ENCODE measurements around the gene NR2F1-AS1. TPM values are rescaled to one million over a fixed set of nuclear protein-coding genes. Genes with fewer than 3 reads are reported as not detected.

The NR2F1-AS1 gene
- total and polyA plus RNA-seq, 4 experiments from 2014 or later: not detected

GRCh38 chr5:93381057-93381456, 200.0 kb downstream of the NR2F1-AS1 start:
- no peaks in the 10 kb centered on the region for H3K36me3 ChIP-seq (ENCODE audit: insufficient read depth, low read length)
- H3K4me1 Mint-ChIP-seq: no peaks in the 10 kb centered on the region
- H3K27me3 ChIP-seq (ENCODE audit: insufficient read depth, low read length): no peaks in the 10 kb centered on the region
- CTCF ChIA-PET (ENCODE audit: partially characterized antibody): no interaction called here
- no peak overlapping the region for H3K27ac ChIP-seq (ENCODE audit: low read depth, low read length)
- peaks cover 0 to 3% (median 0%) of the 10 kb centered on the region in 8 donors for H3K9me3 Mint-ChIP-seq
- POLR2A ChIA-PET (ENCODE audit: partially characterized antibody): no interaction called here
- DNase-seq: no peak
- no peaks in the 10 kb centered on the region for H3K4me1 ChIP-seq (ENCODE audit: insufficient read depth, low read length)
- no peaks in the 10 kb centered on the region for H3K9me3 ChIP-seq (ENCODE audit: control insufficient read depth in 1 of 2, low read length in 2 of 2)
- H3K4me3 ChIP-seq (ENCODE audit: low read length in 2 of 2): no peak overlapping the region
- H3K27me3 Mint-ChIP-seq: no peaks in the 10 kb centered on the region
- no peak overlapping the region for H3K4me3 Mint-ChIP-seq
- intact Hi-C loops (cut with micrococcal nuclease): no loop called here
- H3K36me3 Mint-ChIP-seq: no peaks in the 10 kb centered on the region
- no peak overlapping the region for H3K27ac Mint-ChIP-seq

GRCh38 chr5:93378073-93378472, 202.9 kb downstream of the NR2F1-AS1 start:
- Histone ChIP-seq H3K9me3 (ENCODE audit: control insufficient read depth in 1 of 2, low read length in 2 of 2) (no peaks in the 10 kb centered on the region), H3K36me3 (ENCODE audit: insufficient read depth, low read length) (no peaks in the 10 kb centered on the region), H3K27ac (ENCODE audit: low read depth, low read length) (no peak overlapping the region), H3K4me1 (ENCODE audit: insufficient read depth, low read length) (no peaks in the 10 kb centered on the region), H3K27me3 (ENCODE audit: insufficient read depth, low read length) (no peaks in the 10 kb centered on the region), H3K4me3 (ENCODE audit: low read length in 2 of 2) (no peak overlapping the region)
- intact Hi-C loops (cut with micrococcal nuclease): no loop called here
- Mint-ChIP-seq H3K4me3 (no peak overlapping the region), H3K36me3 (no peaks in the 10 kb centered on the region), H3K9me3 (peaks cover 0 to 8% (median 2%) of the 10 kb centered on the region in 8 donors), H3K27ac (no peak overlapping the region), H3K4me1 (no peaks in the 10 kb centered on the region), H3K27me3 (no peaks in the 10 kb centered on the region)
- ChIA-PET POLR2A (ENCODE audit: partially characterized antibody) (no interaction called here), CTCF (ENCODE audit: partially characterized antibody) (no interaction called here)
- no peak for DNase-seq

- Histone ChIP-seq H3K9me3 (ENCODE audit: control insufficient read depth in 1 of 2, low read length in 2 of 2) (no peaks in the 10 kb centered on the region), H3K27ac (ENCODE audit: low read depth, low read length) (no peak overlapping the region), H3K27me3 (ENCODE audit: insufficient read depth, low read length) (no peaks in the 10 kb centered on the region), H3K4me3 (ENCODE audit: low read length in 2 of 2) (no peak overlapping the region), H3K36me3 (ENCODE audit: insufficient read depth, low read length) (no peaks in the 10 kb centered on the region), H3K4me1 (ENCODE audit: insufficient read depth, low read length) (no peaks in the 10 kb centered on the region)
- CTCF ChIA-PET (ENCODE audit: partially characterized antibody): no interaction called here
- H3K27ac Mint-ChIP-seq: no peak overlapping the region
- intact Hi-C loops (cut with micrococcal nuclease): no loop called here
- H3K36me3 Mint-ChIP-seq: no peaks in the 10 kb centered on the region
- no peaks in the 10 kb centered on the region for H3K4me1 Mint-ChIP-seq
- POLR2A ChIA-PET (ENCODE audit: partially characterized antibody): no interaction called here
- H3K27me3 Mint-ChIP-seq: peaks cover 0 to 1% of the 10 kb centered on the region in 2 donors
- peaks cover 0 to 15% (median 10%) of the 10 kb centered on the region in 8 donors for H3K9me3 Mint-ChIP-seq
- DNase-seq: no peak
- H3K4me3 Mint-ChIP-seq: no peak overlapping the region
Measured at GRCh38 chr5:93371893-93372292, 209.1 kb downstream of the NR2F1-AS1 start.

GRCh38 chr5:93364378-93364777, 216.6 kb downstream of the NR2F1-AS1 start:
- Histone ChIP-seq H3K4me1 (ENCODE audit: insufficient read depth, low read length) (no peaks in the 10 kb centered on the region), H3K27me3 (ENCODE audit: insufficient read depth, low read length) (no peaks in the 10 kb centered on the region), H3K4me3 (ENCODE audit: low read length in 2 of 2) (no peak overlapping the region), H3K27ac (ENCODE audit: low read depth, low read length) (no peak overlapping the region), H3K9me3 (ENCODE audit: control insufficient read depth in 1 of 2, low read length in 2 of 2) (no peaks in the 10 kb centered on the region), H3K36me3 (ENCODE audit: insufficient read depth, low read length) (no peaks in the 10 kb centered on the region)
- intact Hi-C loops (cut with micrococcal nuclease): no loop called here
- Mint-ChIP-seq H3K4me1 (no peaks in the 10 kb centered on the region), H3K27me3 (peaks cover 0 to 1% of the 10 kb centered on the region in 2 donors), H3K36me3 (no peaks in the 10 kb centered on the region), H3K9me3 (peaks cover 0 to 5% (median 1%) of the 10 kb centered on the region in 8 donors), H3K4me3 (no peak overlapping the region), H3K27ac (no peak overlapping the region)
- no peak for DNase-seq
- POLR2A ChIA-PET (ENCODE audit: partially characterized antibody): no interaction called here
- CTCF ChIA-PET (ENCODE audit: partially characterized antibody): no interaction called here

- intact Hi-C loops (cut with micrococcal nuclease): no loop called here
- POLR2A ChIA-PET (ENCODE audit: partially characterized antibody): no interaction called here
Measured at GRCh38 chr5:93360436-93361088, 220.5 kb downstream of the NR2F1-AS1 start.

GRCh38 chr5:93359960-93360305, 221.1 kb downstream of the NR2F1-AS1 start:
- Mint-ChIP-seq H3K27me3 (no peaks in the 10 kb centered on the region), H3K36me3 (no peaks in the 10 kb centered on the region), H3K4me1 (no peaks in the 10 kb centered on the region), H3K4me3 (no peak overlapping the region), H3K27ac (no peak overlapping the region), H3K9me3 (peaks cover 0 to 2% (median 0%) of the 10 kb centered on the region in 8 donors)
- intact Hi-C loops (cut with micrococcal nuclease): no loop called here
- H3K27me3 ChIP-seq (ENCODE audit: insufficient read depth, low read length): no peaks in the 10 kb centered on the region
- ChIA-PET CTCF (ENCODE audit: partially characterized antibody) (no interaction called here), POLR2A (ENCODE audit: partially characterized antibody) (no interaction called here)
- no peaks in the 10 kb centered on the region for H3K36me3 ChIP-seq (ENCODE audit: insufficient read depth, low read length)
- no peaks in the 10 kb centered on the region for H3K4me1 ChIP-seq (ENCODE audit: insufficient read depth, low read length)
- no peak for DNase-seq
- no peak overlapping the region for H3K27ac ChIP-seq (ENCODE audit: low read depth, low read length)
- no peaks in the 10 kb centered on the region for H3K9me3 ChIP-seq (ENCODE audit: control insufficient read depth in 1 of 2, low read length in 2 of 2)
- no peak overlapping the region for H3K4me3 ChIP-seq (ENCODE audit: low read length in 2 of 2)

More at GRCh38 chr5:93360436-93361088, 220.5 kb downstream of the NR2F1-AS1 start:
- no peaks in the 10 kb centered on the region for H3K27me3 ChIP-seq (ENCODE audit: insufficient read depth, low read length)
- H3K4me1 ChIP-seq (ENCODE audit: insufficient read depth, low read length): no peaks in the 10 kb centered on the region
- Mint-ChIP-seq H3K9me3 (peaks cover 0 to 3% (median 0%) of the 10 kb centered on the region in 8 donors), H3K4me1 (no peaks in the 10 kb centered on the region), H3K27me3 (no peaks in the 10 kb centered on the region), H3K4me3 (no peak overlapping the region), H3K36me3 (no peaks in the 10 kb centered on the region), H3K27ac (no peak overlapping the region)
- no peak overlapping the region for H3K4me3 ChIP-seq (ENCODE audit: low read length in 2 of 2)
- H3K27ac ChIP-seq (ENCODE audit: low read depth, low read length): no peak overlapping the region
- H3K9me3 ChIP-seq (ENCODE audit: control insufficient read depth in 1 of 2, low read length in 2 of 2): no peaks in the 10 kb centered on the region
- no peak for DNase-seq
- CTCF ChIA-PET (ENCODE audit: partially characterized antibody): no interaction called here
- no peaks in the 10 kb centered on the region for H3K36me3 ChIP-seq (ENCODE audit: insufficient read depth, low read length)

Other genes starting within 250 kb of the NR2F1-AS1 start
- gene NR2F1, start 2.0 kb upstream of the NR2F1-AS1 start, total RNA-seq: not detected
- not detected for gene NR2F1, start 2.0 kb upstream of the NR2F1-AS1 start, polyA plus RNA-seq
- gene POU5F2, start 160.4 kb upstream of the NR2F1-AS1 start, total RNA-seq: 1 to 10 TPM; 1.7 to 1.9 TPM
- under 1 TPM; 0.08 to 0.28 TPM for gene POU5F2, start 160.4 kb upstream of the NR2F1-AS1 start, polyA plus RNA-seq

All from CD4-positive, alpha-beta memory T cell (primary cell).